GM12864 (cell line): Measurements from ENCODE around the gene METTL23.
A peak's percentile ranks its signal among the peaks of the same experiment; 100 is the strongest.

Experiments
- DNase-seq: peaks from one replicate; pipeline ENCODE4 v3.0.0-alpha.2; 2011; ENCODE audit warnings: low read depth
- H3K4me3 ChIP-seq: 2 replicates; pipeline ENCODE4 v1.5.1; 2011; ENCODE audit warnings: mild to moderate bottlenecking, low read depth, low read length, control low read depth
- CTCF ChIP-seq: IDR thresholded peaks from 2 replicates; pipeline ENCODE4 v1.5.1; 2011; ENCODE audit warnings: low read depth, mild to moderate bottlenecking, moderate library complexity, low read length, control low read depth, inconsistent platforms; ENCODE audit errors: missing control alignments

METTL23 gene

DNA sequence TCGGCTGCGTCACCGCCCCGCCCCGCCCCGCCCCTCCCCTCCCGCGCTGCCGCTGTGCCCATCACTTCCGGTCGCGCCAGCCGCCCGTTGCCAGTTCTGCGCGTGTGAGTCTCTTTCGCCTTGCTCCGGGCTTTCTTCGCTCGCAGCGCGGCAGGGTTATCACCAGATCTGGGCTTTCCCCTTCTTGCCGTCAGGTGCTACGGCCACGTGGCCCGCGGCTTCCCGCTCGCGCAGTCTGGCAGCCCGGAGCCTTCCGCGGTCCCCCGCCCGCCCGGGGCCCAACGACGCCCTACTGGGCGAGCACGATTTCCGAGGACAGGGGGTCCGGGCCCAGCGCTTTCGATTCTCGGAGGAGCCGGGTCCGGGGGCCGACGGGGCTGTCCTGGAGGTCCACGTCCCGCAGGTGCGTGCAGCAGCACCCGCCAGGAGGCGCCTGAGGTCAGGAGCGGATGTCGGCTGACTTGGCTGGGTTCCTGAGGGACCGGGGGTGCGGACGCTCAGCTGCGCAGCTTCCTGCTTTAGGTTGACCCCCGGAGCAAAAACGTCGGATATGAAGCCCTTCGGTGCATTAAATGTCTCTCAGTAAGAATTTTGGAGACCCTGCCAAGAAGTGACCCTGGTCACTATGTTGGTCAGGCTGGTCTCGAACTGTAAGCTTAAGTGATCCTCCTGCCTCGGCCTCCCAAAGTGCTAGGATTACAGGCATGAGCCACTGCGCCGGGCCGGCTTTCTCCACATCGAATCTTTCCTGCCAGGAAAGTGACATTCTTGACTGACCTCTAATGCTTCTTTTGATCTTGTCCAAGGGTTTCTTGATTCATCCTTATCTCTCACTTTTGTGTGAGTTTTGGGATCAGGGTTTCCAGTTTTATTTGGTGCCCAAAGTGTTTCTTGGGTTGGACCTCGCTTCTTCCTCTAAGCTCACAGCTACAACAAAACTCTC is at the start of gene METTL23:
METTL23 (plus strand) TSS at position 64 of the 943 bp plus-strand sequence. CDS start 2,872 bp downstream, outside the sequence.
- DNase-seq = no peak
- peak within 1 kb of the TSS; percentile 80 for H3K4me3 ChIP-seq
- TF ChIP-seq CTCF = peak; percentile 77

- TF ChIP-seq CTCF = no peak
- DNase-seq = no peak
- no peak overlapping the region for H3K4me3 ChIP-seq
These were observed 49.2 kb upstream of the METTL23 start for GRCh38 chr17:76677406-76677805.

DNA sequence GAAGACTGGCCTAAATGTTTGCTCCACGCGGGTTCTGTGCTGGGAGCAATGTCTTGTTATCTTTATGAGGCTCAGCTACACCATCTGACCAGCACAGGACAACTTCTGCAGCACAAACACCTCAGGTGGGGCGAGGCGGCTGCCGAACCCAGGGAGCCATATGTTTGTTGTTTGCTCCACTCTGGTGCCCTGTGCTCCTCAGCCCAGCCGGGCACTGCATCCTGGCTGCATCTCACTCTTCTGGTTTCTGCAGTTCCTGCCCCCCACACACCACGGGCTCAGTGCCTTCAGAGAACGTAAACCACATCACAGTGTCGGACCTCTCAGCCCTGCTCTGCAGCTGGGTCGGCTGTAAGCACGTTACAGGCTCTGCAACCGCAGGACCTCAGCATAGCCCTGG is 48.3 kb upstream of the METTL23 start:
- DNase-seq = no peak
- H3K4me3 ChIP-seq = no peak overlapping the region
- no peak for TF ChIP-seq CTCF

- no peak overlapping the region for H3K4me3 ChIP-seq
- no peak for TF ChIP-seq CTCF
- DNase-seq = no peak
These were observed 47.4 kb upstream of the METTL23 start for GRCh38 chr17:76679239-76679638.

GRCh38 chr17:76681222-76682137 is 45.2 kb upstream of the METTL23 start:
- DNase-seq = no peak
- H3K4me3 ChIP-seq = no peak overlapping the region
- TF ChIP-seq CTCF = peak; percentile 88

DNA sequence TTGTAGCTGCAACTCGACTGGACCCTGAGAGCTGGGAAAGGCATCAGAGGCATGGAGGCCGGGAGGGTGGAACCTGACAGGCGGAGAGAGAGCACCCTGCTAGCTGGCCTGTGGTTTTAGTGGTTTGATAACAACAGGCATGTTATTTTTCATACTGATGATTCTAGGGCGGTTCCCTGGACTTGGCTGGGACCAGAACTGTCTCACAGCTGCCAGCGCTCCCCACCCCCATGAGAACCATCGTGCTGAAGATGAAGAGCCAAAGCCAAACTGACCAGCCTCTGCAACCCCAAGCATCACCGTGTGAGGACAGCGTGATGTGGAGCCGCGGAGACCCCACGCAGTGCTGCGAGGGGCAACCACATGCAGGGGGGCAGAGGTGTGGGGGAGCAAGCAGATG is 44.3 kb upstream of the METTL23 start:
- TF ChIP-seq CTCF = no peak
- no peak overlapping the region for H3K4me3 ChIP-seq
- DNase-seq = no peak
